Bronchial epithelial cell (primary cell): ENCODE results near the gene SRL. TPM values are rescaled to one million over a fixed set of nuclear protein-coding genes. Genes with fewer than 3 reads are reported as not detected.

Experiments used
- DNase-seq: peaks from one replicate; pipeline ENCODE4 v3.0.0-alpha.2; 2010; ENCODE audit warnings: low read depth
- FAIRE-seq: peaks from 2 replicates; lab custom pipeline; 2011; peaks lifted over from hg19 to GRCh38; lab: Jason Lieb, UNC
- H3K27me3 ChIP-seq: 2 replicates; pipeline ENCODE4 v1.5.1; 2011; ENCODE audit warnings: low read length; ENCODE audit not compliant: control insufficient read depth, insufficient read depth
- H3K36me3 ChIP-seq: 2 replicates; pipeline ENCODE4 v1.5.1; 2011; ENCODE audit warnings: low read length; ENCODE audit not compliant: control insufficient read depth, insufficient read depth
- H3K4me3 ChIP-seq: 2 replicates; pipeline ENCODE4 v1.5.1; 2011; ENCODE audit warnings: mild to moderate bottlenecking, low read depth, low read length, control low read depth
- total RNA-seq: library from RNA; depleted of rRNA; stranded (reverse); fragments of >200 nt; gene quantifications from 2 replicates; pipeline ENCODE4 v1.2.1, GENCODE V29; 2014
- TF ChIP-seq, protein P1 (sequence below): IDR thresholded peaks from 2 replicates; pipeline ENCODE4 v1.5.1; 2011; ENCODE audit warnings: mild to moderate bottlenecking, moderate library complexity, low read length, control low read depth, inconsistent platforms; ENCODE audit not compliant: insufficient read depth, severe bottlenecking

Gene SRL
- total RNA-seq, 1 donor from 2014 or later, result not detected

GRCh38 chr16:4283441-4283840, 41.6 kb upstream of the SRL start:
- TF ChIP-seq, protein P1, sequence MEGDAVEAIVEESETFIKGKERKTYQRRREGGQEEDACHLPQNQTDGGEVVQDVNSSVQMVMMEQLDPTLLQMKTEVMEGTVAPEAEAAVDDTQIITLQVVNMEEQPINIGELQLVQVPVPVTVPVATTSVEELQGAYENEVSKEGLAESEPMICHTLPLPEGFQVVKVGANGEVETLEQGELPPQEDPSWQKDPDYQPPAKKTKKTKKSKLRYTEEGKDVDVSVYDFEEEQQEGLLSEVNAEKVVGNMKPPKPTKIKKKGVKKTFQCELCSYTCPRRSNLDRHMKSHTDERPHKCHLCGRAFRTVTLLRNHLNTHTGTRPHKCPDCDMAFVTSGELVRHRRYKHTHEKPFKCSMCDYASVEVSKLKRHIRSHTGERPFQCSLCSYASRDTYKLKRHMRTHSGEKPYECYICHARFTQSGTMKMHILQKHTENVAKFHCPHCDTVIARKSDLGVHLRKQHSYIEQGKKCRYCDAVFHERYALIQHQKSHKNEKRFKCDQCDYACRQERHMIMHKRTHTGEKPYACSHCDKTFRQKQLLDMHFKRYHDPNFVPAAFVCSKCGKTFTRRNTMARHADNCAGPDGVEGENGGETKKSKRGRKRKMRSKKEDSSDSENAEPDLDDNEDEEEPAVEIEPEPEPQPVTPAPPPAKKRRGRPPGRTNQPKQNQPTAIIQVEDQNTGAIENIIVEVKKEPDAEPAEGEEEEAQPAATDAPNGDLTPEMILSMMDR, result no peak
- Histone ChIP-seq H3K27me3 (no peaks in the 10 kb centered on the region), H3K36me3 (no peaks in the 10 kb centered on the region), H3K4me3 (no peak overlapping the region)
- FAIRE-seq (no peak), DNase-seq (no peak)

GRCh38 chr16:4280625-4281024, 38.7 kb upstream of the SRL start:
- no peaks in the 10 kb centered on the region for H3K27me3 ChIP-seq
- no peak overlapping the region for H3K4me3 ChIP-seq
- FAIRE-seq (no peak), DNase-seq (no peak)
- TF ChIP-seq, protein P1, result no peak
- no peaks in the 10 kb centered on the region for H3K36me3 ChIP-seq

- DNase-seq (no peak), FAIRE-seq (no peak)
- Histone ChIP-seq H3K27me3 (no peaks in the 10 kb centered on the region), H3K36me3 (no peaks in the 10 kb centered on the region), H3K4me3 (no peak overlapping the region)
- TF ChIP-seq, protein P1, result no peak
Observed at GRCh38 chr16:4277987-4278513, 36.2 kb upstream of the SRL start.

GRCh38 chr16:4275861-4276260, 34.0 kb upstream of the SRL start:
- TF ChIP-seq, protein P1, result no peak
- DNase-seq, result no peak
- H3K27me3 ChIP-seq, result no peaks in the 10 kb centered on the region
- H3K4me3 ChIP-seq, result no peak overlapping the region
- FAIRE-seq, result no peak
- H3K36me3 ChIP-seq, result no peaks in the 10 kb centered on the region

GRCh38 chr16:4273858-4274311, 32.0 kb upstream of the SRL start:
- DNase-seq (peak; percentile 67), FAIRE-seq (no peak)
- TF ChIP-seq, protein P1, result peak; percentile 44
- H3K36me3 ChIP-seq, result no peaks in the 10 kb centered on the region
- peak overlapping the region; percentile 71 for H3K4me3 ChIP-seq
- no peaks in the 10 kb centered on the region for H3K27me3 ChIP-seq
